Hepatocyte (in vitro differentiated cells): ENCODE results near the gene AURKAIP1. TPM values are rescaled to one million over a fixed set of nuclear protein-coding genes. Genes with fewer than 3 reads are reported as not detected.

Source experiments
- DNase-seq: peaks from one replicate; pipeline ENCODE4 v3.0.0-alpha.2; 2016; ENCODE audit warnings: low spot score
- H2AFZ ChIP-seq: fragments of 200-600 bp; sonication (generic); 2 replicates; pipeline ENCODE4 v1.6.0; 2016; ENCODE audit warnings: antibody characterized with exemption, mild to moderate bottlenecking
- H3K27ac ChIP-seq: fragments of 200-600 bp; sonication (generic); 2 replicates; pipeline ENCODE4 v1.5.1; 2016; ENCODE audit warnings: mild to moderate bottlenecking
- H3K27me3 ChIP-seq: fragments of 200-600 bp; sonication (generic); 2 replicates; pipeline ENCODE4 v1.6.1; 2016
- H3K36me3 ChIP-seq: fragments of 200-600 bp; sonication (generic); replicated peaks from 2 replicates; pipeline ENCODE4 v1.5.1; 2016; ENCODE audit warnings: low read depth; ENCODE audit not compliant: insufficient read depth
- H3K4me1 ChIP-seq: fragments of 200-600 bp; sonication (generic); 2 replicates; pipeline ENCODE4 v1.5.1; 2016; ENCODE audit warnings: mild to moderate bottlenecking, moderate library complexity; ENCODE audit not compliant: insufficient read depth
- H3K4me2 ChIP-seq: fragments of 200-600 bp; sonication (generic); 2 replicates; pipeline ENCODE4 v1.6.0; 2016
- H3K4me3 ChIP-seq: fragments of 200-600 bp; sonication (generic); 2 replicates; pipeline ENCODE4 v1.5.1; 2016; ENCODE audit warnings: mild to moderate bottlenecking
- H3K79me2 ChIP-seq: fragments of 200-600 bp; sonication (generic); 2 replicates; pipeline ENCODE4 v1.6.0; 2017; ENCODE audit warnings: mild to moderate bottlenecking
- H3K9me2 ChIP-seq: fragments of 200-600 bp; sonication (generic); replicated peaks from 2 replicates; pipeline ENCODE4 v1.6.0; 2017; ENCODE audit warnings: mild to moderate bottlenecking; ENCODE audit not compliant: insufficient read depth
- H3K9me3 ChIP-seq: fragments of 200-600 bp; sonication (generic); 2 replicates; pipeline ENCODE4 v1.5.1; 2016; ENCODE audit warnings: low read depth, mild to moderate bottlenecking
- H4K20me1 ChIP-seq: fragments of 200-600 bp; sonication (generic); 2 replicates; pipeline ENCODE4 v1.6.0; 2016; ENCODE audit warnings: mild to moderate bottlenecking; ENCODE audit not compliant: insufficient read depth, poor library complexity, severe bottlenecking
- EZH2 ChIP-seq: fragments of 200-600 bp; sonication (generic); IDR thresholded peaks from 2 replicates; pipeline ENCODE4 v1.6.1; 2016; ENCODE audit warnings: antibody characterized with exemption, mild to moderate bottlenecking, borderline replicate concordance
- EZH2phosphoT487 ChIP-seq: fragments of 200-600 bp; sonication (generic); IDR thresholded peaks from one replicate; pipeline ENCODE4 v1.6.1; 2018; ENCODE audit warnings: antibody characterized with exemption, mild to moderate bottlenecking, low read depth, moderate library complexity; ENCODE audit not compliant: unreplicated experiment, severe bottlenecking
- WGBS: methylation state at CpG from one replicate; pipeline ENCODE4 v1.1.6; 2016; ENCODE audit warnings: low lambda C conversion rate; ENCODE audit errors: missing lambda C conversion rate; 5-methylcytosine and 5-hydroxymethylcytosine counted together
- polyA plus RNA-seq: library from polyadenylated mRNA; unstranded; fragments of >200 nt; fragmentation: Nextera tagmentation; extraction: Ambion mirVana; gene quantifications from 2 replicates; pipeline ENCODE4 v1.2.1, GENCODE V29; 2016
- total RNA-seq: library from RNA; depleted of rRNA; stranded (reverse); fragments of >200 nt; gene quantifications from 2 replicates; pipeline ENCODE4 v1.2.3, GENCODE V29; 2014
- TF ChIP-seq, protein P1 (sequence below): fragments of 200-600 bp; sonication (generic); IDR thresholded peaks from 2 replicates; pipeline ENCODE4 v1.5.1; 2016; ENCODE audit warnings: antibody characterized with exemption, mild to moderate bottlenecking; ENCODE audit not compliant: poor library complexity

Gene AURKAIP1
- total RNA-seq (92.9 and 105 TPM in 2 replicates), polyA plus RNA-seq (238 and 246 TPM in 2 replicates)

DNA sequence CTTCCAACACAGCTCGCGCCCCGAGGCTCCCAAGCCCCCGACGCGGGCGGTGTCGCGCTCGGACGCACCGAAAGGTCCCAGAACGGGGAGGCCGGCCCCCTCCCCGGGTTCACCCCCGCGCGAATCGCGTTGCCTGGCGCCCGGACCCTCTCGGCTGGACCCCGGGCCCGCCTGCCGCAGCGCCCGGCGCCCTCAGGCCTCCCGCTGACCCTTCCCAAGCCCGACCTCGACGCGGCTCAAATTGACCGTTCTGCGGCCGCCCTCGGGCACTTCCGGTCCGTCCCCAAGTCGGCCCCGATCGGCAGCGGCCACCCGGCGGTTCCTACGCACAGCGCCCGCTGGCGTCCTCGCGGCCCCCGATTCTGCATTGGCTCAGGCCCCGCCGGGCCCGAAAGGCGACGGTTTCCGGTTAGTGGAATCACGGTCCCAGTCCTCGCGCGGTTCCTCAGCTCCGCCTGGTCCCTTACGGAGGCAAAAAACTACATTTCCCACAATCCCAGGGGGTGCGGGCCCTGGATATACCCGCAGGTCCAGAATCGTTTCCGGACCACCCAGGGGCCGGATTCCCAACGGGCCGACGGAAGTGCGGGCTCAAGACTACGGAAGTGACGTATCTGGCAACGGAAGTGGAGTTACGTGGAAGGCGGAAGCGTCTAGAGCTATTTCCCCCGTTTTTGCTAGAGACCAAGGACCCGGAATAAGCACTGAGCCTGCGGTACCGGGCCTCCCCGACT, at the start of gene AURKAIP1:
AURKAIP1 (minus strand) TSS at position 279 of the 734 bp plus-strand sequence. CDS start 451 bp downstream, outside the sequence.
- no peaks in the 10 kb centered on the region for H3K36me3 ChIP-seq
- no peaks in the 10 kb centered on the region for H3K9me3 ChIP-seq
- H3K27me3 ChIP-seq: no peaks in the 10 kb centered on the region
- H2AFZ ChIP-seq: peak within 1 kb of the TSS; percentile 32
- H4K20me1 ChIP-seq: no peaks in the 10 kb centered on the region
- H3K9me2 ChIP-seq: no peaks in the 10 kb centered on the region
- peak within 1 kb of the TSS; percentile 97 for H3K4me2 ChIP-seq
- H3K4me1 ChIP-seq: peaks cover 9% of the 10 kb centered on the region
- DNase-seq: peak; percentile 99
- TF ChIP-seq, protein P1, sequence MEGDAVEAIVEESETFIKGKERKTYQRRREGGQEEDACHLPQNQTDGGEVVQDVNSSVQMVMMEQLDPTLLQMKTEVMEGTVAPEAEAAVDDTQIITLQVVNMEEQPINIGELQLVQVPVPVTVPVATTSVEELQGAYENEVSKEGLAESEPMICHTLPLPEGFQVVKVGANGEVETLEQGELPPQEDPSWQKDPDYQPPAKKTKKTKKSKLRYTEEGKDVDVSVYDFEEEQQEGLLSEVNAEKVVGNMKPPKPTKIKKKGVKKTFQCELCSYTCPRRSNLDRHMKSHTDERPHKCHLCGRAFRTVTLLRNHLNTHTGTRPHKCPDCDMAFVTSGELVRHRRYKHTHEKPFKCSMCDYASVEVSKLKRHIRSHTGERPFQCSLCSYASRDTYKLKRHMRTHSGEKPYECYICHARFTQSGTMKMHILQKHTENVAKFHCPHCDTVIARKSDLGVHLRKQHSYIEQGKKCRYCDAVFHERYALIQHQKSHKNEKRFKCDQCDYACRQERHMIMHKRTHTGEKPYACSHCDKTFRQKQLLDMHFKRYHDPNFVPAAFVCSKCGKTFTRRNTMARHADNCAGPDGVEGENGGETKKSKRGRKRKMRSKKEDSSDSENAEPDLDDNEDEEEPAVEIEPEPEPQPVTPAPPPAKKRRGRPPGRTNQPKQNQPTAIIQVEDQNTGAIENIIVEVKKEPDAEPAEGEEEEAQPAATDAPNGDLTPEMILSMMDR: no peak
- TF ChIP-seq EZH2phosphoT487 (no peak), EZH2 (no peak)
- H3K79me2 ChIP-seq: peaks cover 27% of the 10 kb centered on the region
- WGBS: 1% methylated on average over 59 of the region's 85 CpGs
- H3K27ac ChIP-seq: peak within 1 kb of the TSS; percentile 96
- H3K4me3 ChIP-seq: peak within 1 kb of the TSS; percentile 52

DNA sequence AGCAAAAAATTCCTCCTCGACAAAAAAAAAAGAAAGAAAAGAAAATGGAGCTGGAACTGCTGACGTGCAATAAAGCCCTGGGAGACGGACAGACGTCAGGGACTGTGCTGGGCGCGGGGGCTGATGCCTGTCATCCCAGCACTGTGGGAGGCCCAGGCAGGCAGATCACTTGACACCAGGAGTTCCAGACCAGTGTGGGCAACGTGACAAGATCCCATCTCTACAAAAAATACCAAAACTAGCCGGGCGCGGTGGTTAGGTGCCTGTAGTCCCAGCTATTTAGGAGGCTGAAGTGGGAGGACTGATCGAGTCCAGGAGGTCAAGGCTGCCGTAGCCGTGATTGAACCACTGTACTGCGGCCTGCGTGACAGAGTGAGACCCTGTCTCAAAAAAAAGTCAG, 49.7 kb upstream of the AURKAIP1 start:
- Histone ChIP-seq H3K4me1 (peaks cover 4% of the 10 kb centered on the region), H3K4me3 (no peak overlapping the region), H3K4me2 (no peak overlapping the region), H2AFZ (no peak overlapping the region), H3K79me2 (no peaks in the 10 kb centered on the region), H3K9me2 (no peaks in the 10 kb centered on the region), H3K27me3 (no peaks in the 10 kb centered on the region), H4K20me1 (no peaks in the 10 kb centered on the region), H3K27ac (no peak overlapping the region), H3K36me3 (no peaks in the 10 kb centered on the region), H3K9me3 (no peaks in the 10 kb centered on the region)
- no peak for DNase-seq
- 89% methylated on average over 15 of the region's 15 CpGs for WGBS
- no peak for TF ChIP-seq EZH2
- TF ChIP-seq, protein P1: no peak
- no peak for TF ChIP-seq EZH2phosphoT487

DNA sequence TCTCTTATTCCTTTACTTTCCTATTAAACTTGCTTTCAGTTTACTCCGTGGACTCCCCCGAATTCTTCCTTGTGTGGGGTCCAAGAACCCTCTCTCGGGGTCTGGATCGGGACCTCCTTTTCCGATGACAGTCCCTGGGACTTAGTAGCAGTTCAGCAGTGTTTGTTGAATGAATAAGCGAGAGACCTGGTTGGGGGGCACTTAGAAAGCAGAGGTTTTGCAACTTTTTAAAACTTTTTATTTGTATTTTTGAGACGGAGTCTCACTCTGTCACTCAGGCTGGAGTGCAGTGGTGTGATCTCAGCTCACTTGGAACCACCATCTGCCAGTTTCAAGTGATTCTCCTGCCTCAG, 48.2 kb upstream of the AURKAIP1 start:
- no peak overlapping the region for H3K27ac ChIP-seq
- H2AFZ ChIP-seq: no peak overlapping the region
- no peak for TF ChIP-seq EZH2phosphoT487
- no peak for TF ChIP-seq EZH2
- TF ChIP-seq, protein P1: no peak
- WGBS: 89% methylated on average over 7 of the region's 7 CpGs
- H3K4me2 ChIP-seq: no peak overlapping the region
- no peak for DNase-seq
- no peaks in the 10 kb centered on the region for H3K9me2 ChIP-seq
- no peaks in the 10 kb centered on the region for H3K27me3 ChIP-seq
- H3K4me3 ChIP-seq: no peak overlapping the region
- peaks cover 4% of the 10 kb centered on the region for H3K4me1 ChIP-seq
- no peaks in the 10 kb centered on the region for H3K9me3 ChIP-seq
- no peaks in the 10 kb centered on the region for H4K20me1 ChIP-seq
- no peaks in the 10 kb centered on the region for H3K36me3 ChIP-seq
- H3K79me2 ChIP-seq: no peaks in the 10 kb centered on the region
